Inflammatory macrophage treated with lipopolysaccharide for 1 hour (primary cell): ENCODE data around the gene MNT.
A peak's percentile ranks its signal among the peaks of the same experiment; 100 is the strongest.

Source experiments
- DNase-seq, 2 donors: peaks; one replicate each; pipeline ENCODE4 v3.0.0-alpha.2; 2020 to 2022

MNT gene

GRCh38 chr17:2394775-2395201 lies 6.1 kb downstream of the MNT start:
- no peak for DNase-seq

- DNase-seq, result peak in 1 of 2 donors; percentile 2
Measured at GRCh38 chr17:2393954-2394749, 6.7 kb downstream of the MNT start.

- peak; percentile 84 to 85 for DNase-seq
Measured at GRCh38 chr17:2393174-2393953, 7.5 kb downstream of the MNT start.

- peak; percentile 97 to 98 for DNase-seq
Measured at GRCh38 chr17:2392252-2393173, 8.3 kb downstream of the MNT start.

- DNase-seq, result no peak
Measured at GRCh38 chr17:2391597-2392251, 9.1 kb downstream of the MNT start.

GRCh38 chr17:2390199-2390836 lies 10.5 kb downstream of the MNT start:
- DNase-seq, result no peak

- no peak for DNase-seq
Measured at GRCh38 chr17:2388683-2389055, 12.2 kb downstream of the MNT start.

- no peak for DNase-seq
Measured at GRCh38 chr17:2388020-2388682, 12.7 kb downstream of the MNT start.

GRCh38 chr17:2387086-2388019 lies 13.5 kb downstream of the MNT start:
- DNase-seq, result no peak

- DNase-seq, result no peak
Measured at GRCh38 chr17:2386400-2387085, 14.3 kb downstream of the MNT start.

- DNase-seq, result no peak
Measured at GRCh38 chr17:2385240-2386210, 15.3 kb downstream of the MNT start.

GRCh38 chr17:2384439-2385127 lies 16.3 kb downstream of the MNT start:
- DNase-seq, result no peak

GRCh38 chr17:2383628-2384167 lies 17.2 kb downstream of the MNT start:
- DNase-seq, result no peak

- no peak for DNase-seq
Measured at GRCh38 chr17:2380950-2381649, 19.8 kb downstream of the MNT start.

- DNase-seq, result no peak
Measured at GRCh38 chr17:2380226-2380922, 20.5 kb downstream of the MNT start.
